Measurements from ENCODE around the gene DAPK2.
"Not testable (repeated sequence)": the region's sequence is repeated elsewhere in the genome, so short reads cannot be mapped to it uniquely, and the experiment has no call there.

DAPK2 gene

DNA sequence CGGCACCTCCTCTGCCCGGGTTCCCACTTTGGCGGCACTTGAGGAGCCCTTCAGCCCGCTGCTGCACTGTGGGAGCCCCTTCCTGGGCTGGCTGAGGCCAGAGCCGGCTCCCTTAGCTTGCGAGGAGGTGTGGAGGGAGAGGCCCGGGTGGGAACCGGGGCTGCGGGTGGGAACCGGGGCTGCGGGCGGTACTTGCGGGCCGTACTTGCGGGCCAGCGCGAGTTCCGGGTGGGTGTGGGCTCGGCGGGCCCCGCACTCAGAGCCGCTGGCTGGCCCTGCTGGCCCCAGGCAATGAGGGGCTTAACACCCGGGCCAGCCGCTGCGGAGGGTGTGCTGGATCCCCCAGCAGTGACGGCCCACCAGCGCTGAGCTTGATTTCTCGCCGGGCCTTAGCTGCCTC is 14.4 kb upstream of the DAPK2 start:
- Histone ChIP-seq H3K4me3 (ENCODE audit: low read depth, low read length) (no peak overlapping the region), H3K27me3 (replicated peaks) (no peaks in the 10 kb centered on the region), H3K27ac (no peak overlapping the region), H3K36me3 (replicated peaks) (no peaks in the 10 kb centered on the region)
- no peak for DNase-seq
- TF ChIP-seq, protein P1, sequence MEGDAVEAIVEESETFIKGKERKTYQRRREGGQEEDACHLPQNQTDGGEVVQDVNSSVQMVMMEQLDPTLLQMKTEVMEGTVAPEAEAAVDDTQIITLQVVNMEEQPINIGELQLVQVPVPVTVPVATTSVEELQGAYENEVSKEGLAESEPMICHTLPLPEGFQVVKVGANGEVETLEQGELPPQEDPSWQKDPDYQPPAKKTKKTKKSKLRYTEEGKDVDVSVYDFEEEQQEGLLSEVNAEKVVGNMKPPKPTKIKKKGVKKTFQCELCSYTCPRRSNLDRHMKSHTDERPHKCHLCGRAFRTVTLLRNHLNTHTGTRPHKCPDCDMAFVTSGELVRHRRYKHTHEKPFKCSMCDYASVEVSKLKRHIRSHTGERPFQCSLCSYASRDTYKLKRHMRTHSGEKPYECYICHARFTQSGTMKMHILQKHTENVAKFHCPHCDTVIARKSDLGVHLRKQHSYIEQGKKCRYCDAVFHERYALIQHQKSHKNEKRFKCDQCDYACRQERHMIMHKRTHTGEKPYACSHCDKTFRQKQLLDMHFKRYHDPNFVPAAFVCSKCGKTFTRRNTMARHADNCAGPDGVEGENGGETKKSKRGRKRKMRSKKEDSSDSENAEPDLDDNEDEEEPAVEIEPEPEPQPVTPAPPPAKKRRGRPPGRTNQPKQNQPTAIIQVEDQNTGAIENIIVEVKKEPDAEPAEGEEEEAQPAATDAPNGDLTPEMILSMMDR (IDR thresholded peaks at IDR 0.05; ENCODE audit: low read depth, low read length, missing control alignments) = no peak
- in situ Hi-C loops (cut with HindIII; ENCODE audit: low pct_ligation_motif_present, low sequenced_read_pairs) = no loop called here

DNA sequence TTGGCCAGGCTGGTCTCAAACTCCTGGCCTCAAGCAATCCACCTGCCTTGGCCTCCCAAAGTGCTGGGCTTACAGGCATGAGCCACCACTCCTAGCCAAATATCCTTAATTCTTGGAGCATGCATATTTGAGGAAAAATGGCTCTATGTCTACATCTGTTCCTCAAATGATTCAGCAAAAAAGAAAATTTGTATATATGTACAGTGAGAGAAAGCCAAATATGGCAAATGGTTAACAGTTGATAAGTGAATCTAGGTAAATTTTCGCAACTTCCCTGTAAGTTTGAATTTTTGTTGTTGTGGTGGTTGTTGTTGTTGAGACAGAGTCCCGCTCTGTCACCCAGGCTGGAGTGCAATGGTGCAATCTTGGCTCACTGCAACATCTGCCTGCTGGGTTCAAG is 12.8 kb upstream of the DAPK2 start:
- H3K27ac ChIP-seq; in situ Hi-C loops (cut with HindIII; ENCODE audit: low pct_ligation_motif_present, low sequenced_read_pairs); H3K4me3 ChIP-seq (ENCODE audit: low read depth, low read length): not testable (repeated sequence)

DNA sequence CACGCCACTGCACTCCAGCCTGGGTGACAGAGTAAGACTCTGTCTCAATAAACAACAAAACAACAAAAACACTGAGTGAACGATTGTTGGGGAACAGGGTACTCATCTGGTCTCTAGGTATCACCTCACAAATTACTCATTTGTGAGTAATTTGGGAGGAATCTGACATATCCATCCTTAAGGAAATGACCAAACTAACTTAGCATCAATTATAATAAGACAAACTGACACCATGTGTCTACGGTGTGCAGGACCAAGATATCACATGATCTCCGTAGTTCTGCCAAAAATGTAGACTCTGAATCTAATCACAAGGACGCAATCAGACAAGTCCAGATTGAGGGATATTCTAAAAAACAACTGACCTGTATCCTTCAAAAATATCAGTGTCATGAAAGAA is 12.0 kb upstream of the DAPK2 start:
- in situ Hi-C loops (cut with HindIII; ENCODE audit: low pct_ligation_motif_present, low sequenced_read_pairs) = no loop called here
- DNase-seq = no peak
- H3K27ac ChIP-seq = no peak overlapping the region
- TF ChIP-seq, protein P1 (IDR thresholded peaks at IDR 0.05; ENCODE audit: low read depth, low read length, missing control alignments) = no peak
- no peaks in the 10 kb centered on the region for H3K27me3 ChIP-seq (replicated peaks)
- H3K4me3 ChIP-seq (ENCODE audit: low read depth, low read length) = no peak overlapping the region
- no peaks in the 10 kb centered on the region for H3K36me3 ChIP-seq (replicated peaks)

More for the DNA sequence above, 12.8 kb upstream of the DAPK2 start:
- DNase-seq; H3K27me3 ChIP-seq (replicated peaks); H3K36me3 ChIP-seq (replicated peaks): not testable (repeated sequence)

DNA sequence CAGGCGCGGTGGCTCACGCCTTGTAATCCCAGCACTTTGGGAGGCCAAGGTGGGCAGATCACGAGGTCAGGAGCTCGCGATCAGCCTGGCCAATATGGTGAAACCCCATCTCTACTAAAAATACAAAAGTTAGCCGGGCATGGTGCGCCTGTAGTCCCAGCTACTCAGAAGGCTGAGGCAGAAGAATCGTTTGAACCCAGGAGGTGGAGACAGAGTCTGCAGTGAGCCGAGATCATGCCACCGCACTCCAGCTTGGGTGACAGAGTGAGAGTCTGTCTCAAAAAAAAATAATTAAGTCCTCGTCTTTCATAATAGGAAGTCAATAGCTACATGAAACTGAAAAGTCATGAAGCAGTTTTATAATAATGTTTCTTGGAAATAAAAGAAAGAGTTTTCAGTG is 7.4 kb upstream of the DAPK2 start:
- H3K36me3 ChIP-seq (replicated peaks); DNase-seq; H3K27ac ChIP-seq; H3K27me3 ChIP-seq (replicated peaks); in situ Hi-C loops (cut with HindIII; ENCODE audit: low pct_ligation_motif_present, low sequenced_read_pairs); H3K4me3 ChIP-seq (ENCODE audit: low read depth, low read length): not testable (repeated sequence)

DNA sequence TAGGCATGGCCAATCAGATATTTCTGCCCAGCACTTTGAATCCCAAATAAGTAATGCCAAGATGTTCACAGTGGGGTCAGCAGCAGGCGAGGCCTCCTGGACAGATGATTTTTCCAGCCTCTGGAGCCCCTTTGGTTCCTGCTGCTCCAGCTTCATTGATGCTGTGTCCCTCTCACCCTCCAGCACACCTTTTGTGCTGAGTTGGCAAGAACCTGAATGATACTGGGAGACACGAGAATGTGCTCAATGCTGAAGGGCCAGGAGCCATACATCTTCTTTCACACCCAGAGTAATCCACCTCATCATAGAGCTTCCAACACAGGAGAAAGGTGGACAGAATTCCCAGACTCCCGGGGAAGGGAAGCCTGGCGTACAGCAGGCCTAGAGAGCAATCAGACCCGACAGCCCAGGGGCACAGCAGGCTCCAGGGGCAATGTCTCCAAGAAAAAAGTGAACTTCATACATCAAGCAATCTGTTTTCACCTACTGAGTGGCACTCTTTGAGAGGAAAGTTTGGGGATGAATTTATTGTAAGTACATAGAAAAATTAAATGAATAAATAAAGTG is 6.7 kb upstream of the DAPK2 start:
- H3K27me3 ChIP-seq (replicated peaks) = no peaks in the 10 kb centered on the region
- no peak overlapping the region for H3K4me3 ChIP-seq (ENCODE audit: low read depth, low read length)
- no peaks in the 10 kb centered on the region for H3K36me3 ChIP-seq (replicated peaks)
- no peak for DNase-seq
- no peak overlapping the region for H3K27ac ChIP-seq
- in situ Hi-C loops (cut with HindIII; ENCODE audit: low pct_ligation_motif_present, low sequenced_read_pairs) = no loop called here
- TF ChIP-seq, protein P1 (IDR thresholded peaks at IDR 0.05; ENCODE audit: low read depth, low read length, missing control alignments) = no peak

DNA sequence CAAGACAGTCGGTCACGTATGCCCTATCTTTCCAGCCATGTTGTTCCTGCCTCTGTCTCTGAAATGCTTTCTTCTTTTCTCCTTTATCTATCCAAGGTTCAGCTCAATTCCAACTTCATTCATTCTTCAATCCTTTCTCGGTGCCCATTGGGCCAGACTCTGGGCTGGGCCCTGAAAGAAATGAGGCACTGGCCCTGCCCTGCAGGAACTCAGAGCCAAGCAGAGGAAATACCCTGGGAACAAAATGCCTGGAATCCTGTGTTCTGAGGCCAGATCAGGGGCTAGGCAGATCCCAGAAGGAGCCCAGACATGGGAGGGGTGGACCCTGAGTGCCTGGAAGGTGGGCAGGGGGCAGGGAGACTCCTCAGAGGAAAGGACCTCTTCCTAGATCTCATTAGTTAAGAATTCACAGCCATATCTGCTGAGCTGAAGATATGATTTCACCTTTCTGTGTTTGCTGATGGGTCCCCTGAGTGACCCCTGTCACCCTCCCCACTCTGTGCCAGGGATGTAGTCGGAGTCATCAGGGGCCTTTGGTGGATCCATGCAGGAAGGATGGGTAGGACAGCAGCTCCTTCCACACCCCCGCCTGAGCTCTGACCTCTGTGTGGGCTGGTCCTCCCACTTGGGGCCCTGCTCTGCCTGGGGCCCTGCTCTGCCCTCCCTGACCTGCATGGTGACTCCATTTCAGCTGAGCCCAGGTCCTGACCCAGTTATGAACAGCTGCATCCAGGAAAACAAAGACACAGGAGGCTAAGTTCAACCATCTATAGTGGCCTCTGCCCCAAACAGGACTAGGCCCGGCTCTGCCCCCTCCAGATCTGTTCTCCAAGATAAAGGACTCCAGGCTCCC is 5.3 kb upstream of the DAPK2 start:
- DNase-seq = no peak
- Histone ChIP-seq H3K27ac (no peak overlapping the region), H3K27me3 (replicated peaks) (no peaks in the 10 kb centered on the region), H3K36me3 (replicated peaks) (no peaks in the 10 kb centered on the region), H3K4me3 (ENCODE audit: low read depth, low read length) (no peak overlapping the region)
- in situ Hi-C loops (cut with HindIII; ENCODE audit: low pct_ligation_motif_present, low sequenced_read_pairs) = no loop called here
- TF ChIP-seq, protein P1 (IDR thresholded peaks at IDR 0.05; ENCODE audit: low read depth, low read length, missing control alignments) = no peak

DNA sequence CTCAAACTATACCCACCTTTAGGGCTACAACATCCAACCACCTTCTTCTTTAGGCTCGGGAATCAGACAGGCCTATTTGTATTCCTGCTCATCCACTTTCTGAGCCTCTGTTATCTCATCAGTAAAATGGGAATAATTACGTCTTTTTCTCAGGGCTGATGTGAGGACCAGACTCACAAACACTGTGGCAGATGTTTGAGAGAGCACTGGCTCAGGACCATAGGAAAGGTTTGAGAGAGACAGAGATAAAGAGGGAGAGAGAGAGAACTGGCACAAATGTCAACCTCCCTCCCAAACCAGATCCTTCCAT is 4.8 kb upstream of the DAPK2 start:
- TF ChIP-seq, protein P1 (IDR thresholded peaks at IDR 0.05; ENCODE audit: low read depth, low read length, missing control alignments) = no peak
- in situ Hi-C loops (cut with HindIII; ENCODE audit: low pct_ligation_motif_present, low sequenced_read_pairs) = no loop called here
- no peak overlapping the region for H3K4me3 ChIP-seq (ENCODE audit: low read depth, low read length)
- DNase-seq = no peak
- H3K36me3 ChIP-seq (replicated peaks) = no peaks in the 10 kb centered on the region
- H3K27me3 ChIP-seq (replicated peaks) = no peaks in the 10 kb centered on the region
- H3K27ac ChIP-seq = no peak overlapping the region

Data from brain microvascular endothelial cell (primary cell).